ENCODE data around the gene SPATC1L. TPM values are rescaled to one million over a fixed set of nuclear protein-coding genes. Genes with fewer than 3 reads are reported as not detected.
A peak's percentile ranks its signal among the peaks of the same experiment; 100 is the strongest.

Gene SPATC1L
- total RNA-seq, 2 donors from 2014 or later: 6.2 to 6.9 TPM

DNA sequence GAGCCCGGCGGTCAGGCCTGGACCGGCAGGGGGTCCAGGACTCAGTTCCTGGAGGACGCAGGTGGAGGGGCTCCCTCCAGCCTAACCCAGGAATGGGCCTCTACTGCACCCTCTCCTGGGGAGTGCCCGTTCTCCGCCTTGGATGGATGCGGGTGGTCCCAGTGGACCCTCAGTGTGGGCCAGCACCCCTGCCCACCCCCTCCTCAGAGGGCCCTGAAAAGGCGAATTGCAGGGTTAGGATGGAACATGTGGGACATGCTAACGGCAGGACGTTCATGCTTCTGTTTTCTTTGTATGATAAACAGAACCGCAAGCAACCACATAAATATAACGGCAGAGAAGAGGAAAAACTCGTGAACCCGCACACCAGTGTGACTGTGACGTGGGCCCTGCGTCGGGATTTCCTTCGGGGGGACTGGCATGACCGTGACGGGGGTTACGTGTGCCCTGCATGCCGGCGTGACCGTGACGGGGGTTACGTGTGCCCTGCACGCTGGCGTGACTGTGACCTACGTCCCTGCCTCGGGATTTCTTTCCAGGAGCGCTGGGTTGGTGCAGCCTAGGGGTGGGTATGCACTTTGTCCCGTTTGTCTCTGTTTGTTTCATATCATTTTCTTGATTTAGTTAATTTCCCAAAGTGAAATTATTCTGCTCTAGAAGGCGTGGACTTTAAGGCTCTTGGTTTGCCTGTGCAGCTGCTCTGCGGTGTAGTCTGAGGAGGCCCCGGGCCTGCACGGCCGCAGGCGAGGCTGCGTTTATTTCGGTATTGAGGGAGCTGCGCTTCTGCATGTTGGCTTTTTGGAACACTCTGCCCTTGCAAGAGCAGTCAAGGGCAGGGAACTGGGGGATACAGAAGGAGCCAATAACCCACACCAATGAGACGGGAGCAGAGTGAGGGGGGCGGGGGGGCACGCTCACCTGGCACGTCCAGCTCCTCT lies 32.0 kb downstream of the SPATC1L start:
- no peaks in the 10 kb centered on the region for H3K4me1 ChIP-seq
- no peaks in the 10 kb centered on the region for H3K9me3 ChIP-seq
- intact Hi-C loops (cut with DNase I): no loop called here
- no peaks in the 10 kb centered on the region for H3K36me3 ChIP-seq
- no peaks in the 10 kb centered on the region for H3K27me3 ChIP-seq
- DNase-seq: no peak
- no peak overlapping the region for H3K9ac ChIP-seq (ENCODE audit: low read depth in 2 of 2, low read length in 2 of 2)
- H3K4me3 ChIP-seq: peak overlapping the region; percentile 8
- TF ChIP-seq, protein P1, sequence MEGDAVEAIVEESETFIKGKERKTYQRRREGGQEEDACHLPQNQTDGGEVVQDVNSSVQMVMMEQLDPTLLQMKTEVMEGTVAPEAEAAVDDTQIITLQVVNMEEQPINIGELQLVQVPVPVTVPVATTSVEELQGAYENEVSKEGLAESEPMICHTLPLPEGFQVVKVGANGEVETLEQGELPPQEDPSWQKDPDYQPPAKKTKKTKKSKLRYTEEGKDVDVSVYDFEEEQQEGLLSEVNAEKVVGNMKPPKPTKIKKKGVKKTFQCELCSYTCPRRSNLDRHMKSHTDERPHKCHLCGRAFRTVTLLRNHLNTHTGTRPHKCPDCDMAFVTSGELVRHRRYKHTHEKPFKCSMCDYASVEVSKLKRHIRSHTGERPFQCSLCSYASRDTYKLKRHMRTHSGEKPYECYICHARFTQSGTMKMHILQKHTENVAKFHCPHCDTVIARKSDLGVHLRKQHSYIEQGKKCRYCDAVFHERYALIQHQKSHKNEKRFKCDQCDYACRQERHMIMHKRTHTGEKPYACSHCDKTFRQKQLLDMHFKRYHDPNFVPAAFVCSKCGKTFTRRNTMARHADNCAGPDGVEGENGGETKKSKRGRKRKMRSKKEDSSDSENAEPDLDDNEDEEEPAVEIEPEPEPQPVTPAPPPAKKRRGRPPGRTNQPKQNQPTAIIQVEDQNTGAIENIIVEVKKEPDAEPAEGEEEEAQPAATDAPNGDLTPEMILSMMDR (IDR thresholded peaks at IDR 0.05): no peak
- no peak overlapping the region for H3K27ac ChIP-seq

DNA sequence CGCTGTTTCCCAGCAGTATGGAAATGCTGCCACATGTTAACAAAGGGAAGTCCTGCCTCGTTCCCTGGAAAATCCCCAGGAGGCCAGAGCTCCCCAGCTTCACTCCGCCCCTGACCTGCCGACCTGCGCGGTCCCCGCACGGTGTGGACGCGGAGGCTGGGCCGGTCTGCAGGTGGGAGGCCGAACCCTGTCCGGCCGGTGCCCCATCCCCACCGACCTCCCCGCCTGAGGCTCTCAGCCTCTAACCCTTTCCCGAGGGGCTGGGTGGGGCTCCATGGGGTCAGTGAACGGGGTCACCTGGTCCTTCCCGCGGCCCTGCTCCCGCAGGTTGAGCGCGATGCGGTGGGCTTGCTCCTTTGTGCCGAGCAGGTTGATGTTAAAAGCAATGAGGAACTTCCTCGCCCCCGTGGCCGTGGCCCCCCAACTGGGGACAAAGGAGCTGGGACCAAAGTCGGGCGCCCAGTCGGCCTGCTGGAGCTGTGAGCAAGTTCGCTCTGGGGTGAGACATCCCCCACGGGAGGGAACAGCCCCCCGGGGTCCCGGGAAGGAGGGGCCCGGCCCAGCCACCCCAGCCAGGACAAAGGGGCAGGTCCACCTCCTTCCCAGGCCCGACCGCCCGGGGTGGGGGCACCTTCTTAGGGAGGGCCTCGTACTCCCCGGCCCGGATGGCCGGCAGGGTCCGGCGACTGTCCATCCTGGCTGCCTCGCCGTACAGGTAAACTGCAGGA lies 32.8 kb downstream of the SPATC1L start:
- H3K9me3 ChIP-seq: no peaks in the 10 kb centered on the region
- DNase-seq: no peak
- no peak overlapping the region for H3K9ac ChIP-seq (ENCODE audit: low read depth in 2 of 2, low read length in 2 of 2)
- no peak overlapping the region for H3K27ac ChIP-seq
- H3K4me1 ChIP-seq: no peaks in the 10 kb centered on the region
- no peak overlapping the region for H3K4me3 ChIP-seq
- TF ChIP-seq, protein P1 (IDR thresholded peaks at IDR 0.05): no peak
- intact Hi-C loops (cut with DNase I): no loop called here
- no peaks in the 10 kb centered on the region for H3K36me3 ChIP-seq
- no peaks in the 10 kb centered on the region for H3K27me3 ChIP-seq

DNA sequence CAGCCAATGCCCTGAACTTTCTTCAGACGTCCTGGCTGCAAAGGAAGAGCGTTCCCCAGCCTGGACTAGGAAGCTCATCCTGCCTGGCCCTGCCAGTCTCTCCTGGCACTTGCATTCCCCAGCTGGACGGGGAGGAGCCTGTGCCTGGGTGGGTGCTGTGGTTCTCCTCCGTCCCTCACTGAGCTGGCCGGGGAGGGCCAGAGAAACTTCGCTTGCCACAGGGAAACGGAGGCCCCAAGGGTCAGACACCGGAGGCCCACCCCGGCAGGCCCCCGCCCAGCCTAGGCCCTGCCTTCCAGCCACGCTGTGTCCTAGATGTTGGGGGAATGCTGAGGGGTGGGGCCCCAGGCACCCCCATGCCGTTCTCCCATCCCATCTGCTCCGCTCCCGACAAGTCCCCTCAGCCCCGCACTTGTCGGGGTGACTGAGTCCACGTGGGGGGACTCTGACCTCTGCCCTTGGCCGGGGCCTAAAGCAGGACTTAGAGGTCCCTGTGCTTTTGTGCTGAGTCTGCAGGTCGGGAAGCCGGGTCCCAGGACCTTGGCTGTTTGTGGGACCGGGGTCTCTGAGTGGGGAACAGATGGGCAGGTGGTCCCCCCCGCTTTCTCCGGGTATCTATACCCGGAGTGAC lies 33.7 kb downstream of the SPATC1L start:
- no peak overlapping the region for H3K9ac ChIP-seq (ENCODE audit: low read depth in 2 of 2, low read length in 2 of 2)
- H3K36me3 ChIP-seq: no peaks in the 10 kb centered on the region
- H3K9me3 ChIP-seq: no peaks in the 10 kb centered on the region
- no peak overlapping the region for H3K4me3 ChIP-seq
- no peak for DNase-seq
- H3K27ac ChIP-seq: no peak overlapping the region
- H3K4me1 ChIP-seq: no peaks in the 10 kb centered on the region
- H3K27me3 ChIP-seq: no peaks in the 10 kb centered on the region
- intact Hi-C loops (cut with DNase I): no loop called here
- TF ChIP-seq, protein P1 (IDR thresholded peaks at IDR 0.05): no peak

DNA sequence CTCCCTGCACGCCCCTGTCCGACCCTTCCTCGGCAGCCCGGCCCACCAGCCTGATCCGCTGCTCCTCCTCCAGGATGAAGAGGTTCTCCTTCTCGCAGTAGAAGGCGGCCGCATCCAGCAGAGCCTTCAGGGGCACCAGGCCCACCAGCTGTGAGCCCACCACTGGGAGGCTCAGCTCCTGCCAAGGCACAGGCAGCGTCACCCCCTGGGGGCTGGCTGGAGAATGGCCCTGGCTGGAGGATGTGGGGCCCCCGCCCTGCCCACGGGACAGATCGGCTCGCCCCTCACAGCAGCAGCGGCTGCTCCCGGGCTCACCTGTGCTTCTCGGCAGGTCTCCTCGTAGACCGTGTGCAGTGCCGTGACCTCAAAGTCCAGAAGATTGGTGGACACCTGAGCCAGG lies 34.2 kb downstream of the SPATC1L start:
- Histone ChIP-seq H3K4me3 (no peak overlapping the region), H3K9me3 (no peaks in the 10 kb centered on the region), H3K27me3 (no peaks in the 10 kb centered on the region), H3K4me1 (no peaks in the 10 kb centered on the region), H3K9ac (ENCODE audit: low read depth in 2 of 2, low read length in 2 of 2) (no peak overlapping the region), H3K27ac (no peak overlapping the region), H3K36me3 (no peaks in the 10 kb centered on the region)
- no peak for DNase-seq
- intact Hi-C loops (cut with DNase I): no loop called here
- TF ChIP-seq, protein P1 (IDR thresholded peaks at IDR 0.05): no peak

DNA sequence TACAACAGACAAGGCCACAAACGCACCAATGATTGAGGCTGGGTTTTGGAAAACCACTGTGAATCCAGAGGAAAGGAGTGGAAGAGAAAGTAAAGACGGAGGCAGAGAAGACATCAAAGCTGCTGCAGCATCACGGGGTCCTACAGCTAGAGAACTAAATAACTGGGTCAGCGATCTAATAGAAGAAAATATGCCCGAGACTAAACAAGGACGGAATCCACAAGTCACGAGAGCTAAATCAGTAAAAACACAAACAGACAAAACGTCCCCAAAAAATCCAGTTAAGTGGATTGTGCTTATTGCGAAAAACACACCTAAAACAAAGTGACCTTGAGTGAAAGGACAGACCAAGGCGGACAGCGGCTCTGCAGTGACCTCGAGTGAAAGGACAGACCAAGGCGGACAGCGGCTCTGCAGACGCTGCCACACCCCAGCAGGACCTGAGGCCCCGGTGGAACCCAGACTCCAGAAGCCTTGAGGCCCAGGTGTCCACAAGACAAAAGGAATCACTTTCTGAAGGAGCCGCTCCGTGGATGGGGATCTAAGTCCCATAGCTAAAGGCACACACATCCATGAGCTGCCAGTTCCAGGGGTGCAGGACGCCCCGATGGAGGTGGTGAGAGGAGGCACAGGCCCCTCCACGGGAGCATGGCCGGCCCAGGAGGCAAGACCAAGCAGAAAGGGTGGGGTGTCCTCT lies 34.9 kb downstream of the SPATC1L start:
- intact Hi-C loops (cut with DNase I): no loop called here
- TF ChIP-seq, protein P1 (IDR thresholded peaks at IDR 0.05): no peak
- H3K4me1 ChIP-seq: no peaks in the 10 kb centered on the region
- H3K9ac ChIP-seq (ENCODE audit: low read depth in 2 of 2, low read length in 2 of 2): no peak overlapping the region
- H3K9me3 ChIP-seq: no peaks in the 10 kb centered on the region
- DNase-seq: no peak
- no peaks in the 10 kb centered on the region for H3K36me3 ChIP-seq
- H3K27ac ChIP-seq: no peak overlapping the region
- H3K4me3 ChIP-seq: no peak overlapping the region
- H3K27me3 ChIP-seq: no peaks in the 10 kb centered on the region
